Esophagus muscularis mucosa (tissue), 4 donors: ENCODE measurements around the gene LPCAT1. TPM values are rescaled to one million over a fixed set of nuclear protein-coding genes. Genes with fewer than 3 reads are reported as not detected.

Source experiments
- DNase-seq: peaks from one replicate; pipeline ENCODE4 v3.0.0-alpha.2; 2017; ENCODE audit errors: extremely low spot score
- H3K27ac ChIP-seq, 4 donors: fragments of 200-600 bp; sonication (generic); replicated peaks in 1 of 4; 1 replicate in 3 of 4; 2 replicates in 1 of 4; pipeline ENCODE4 v1.5.1; 2016 to 2019; ENCODE audit warnings: mild to moderate bottlenecking in 1 of 4
- H3K27me3 ChIP-seq, 4 donors: fragments of 200-600 bp; sonication (generic); one replicate each; pipeline versions ENCODE4 v1.5.1 to v1.6.0; 2016 to 2019
- H3K36me3 ChIP-seq, 4 donors: fragments of 200-600 bp; sonication (generic); one replicate each; pipeline ENCODE4 v1.5.1; 2016 to 2019
- H3K4me1 ChIP-seq, 4 donors: fragments of 200-600 bp; sonication (generic); one replicate each; pipeline ENCODE4 v1.5.1; 2016 to 2019
- H3K4me3 ChIP-seq, 4 donors: fragments of 200-600 bp; sonication (generic); 1 replicate in 2 of 4; 2 replicates in 2 of 4; pipeline ENCODE4 v1.5.1; 2016 to 2019; ENCODE audit warnings: mild to moderate bottlenecking in 4 of 4, moderate library complexity in 1 of 4
- H3K9me3 ChIP-seq, 4 donors: fragments of 200-600 bp; sonication (generic); 1 replicate in 3 of 4; 2 replicates in 1 of 4; pipeline ENCODE4 v1.5.1; 2016 to 2019
- CTCF ChIP-seq, 3 experiments: fragments of 200-600 bp in 2 of 3; fragments of 450-650 bp in 1 of 3; sonication (generic) in 2 of 3; IDR thresholded peaks; one replicate each; pipeline ENCODE4 v1.5.1; 2017 to 2019; ENCODE audit warnings: antibody characterized with exemption in 3 of 3, mild to moderate bottlenecking in 2 of 3, moderate library complexity in 1 of 3
- EP300 ChIP-seq: sonication (generic); formaldehyde crosslinking; IDR thresholded peaks from one replicate; pipeline ENCODE4 v1.6.1; 2017; ENCODE audit warnings: antibody characterized with exemption
- POLR2A ChIP-seq: fragments of 450-650 bp; IDR thresholded peaks from one replicate; pipeline ENCODE4 v1.6.1; 2017; ENCODE audit warnings: antibody characterized with exemption, moderate library complexity, mild to moderate bottlenecking, low read depth
- POLR2AphosphoS5 ChIP-seq, 2 donors: sonication (generic); formaldehyde crosslinking; IDR thresholded peaks; one replicate each; pipeline ENCODE4 v1.6.1; 2017; ENCODE audit warnings: antibody characterized with exemption in 2 of 2
- WGBS: methylation state at CpG from one replicate; pipeline ENCODE4 v1.1.5; 2018; 5-methylcytosine and 5-hydroxymethylcytosine counted together
- intact Hi-C: fragments of 100-400 bp; cut with DNase I; formaldehyde crosslinking; loops from one replicate; pipeline ENCODE4 v1.15.1; 2023
- total RNA-seq, 4 donors: library from RNA; depleted of rRNA; stranded (reverse); fragments of >200 nt; gene quantifications; one replicate each; pipeline versions ENCODE4 v1.1.0 to v1.2.1, GENCODE V29; 2016

The LPCAT1 gene
- total RNA-seq, 4 donors from 2014 or later, result 22.5 to 51.7 (median 35.0) TPM

- peaks cover 0 to 18% (median 8%) of the 10 kb centered on the region in 4 donors for H3K36me3 ChIP-seq
- 83% methylated on average over 12 of the region's 12 CpGs for WGBS
- no peak for DNase-seq
- no peaks in the 10 kb centered on the region for H3K27me3 ChIP-seq
- H3K4me3 ChIP-seq, result no peak overlapping the region
- H3K9me3 ChIP-seq, result no peaks in the 10 kb centered on the region
- H3K4me1 ChIP-seq, result peaks cover 16 to 56% (median 37%) of the 10 kb centered on the region in 4 donors
- intact Hi-C loops, result no loop called here
- TF ChIP-seq CTCF (IDR thresholded peaks at IDR 0.05), result no peak
- TF ChIP-seq EP300, result no peak
- no peak for TF ChIP-seq POLR2AphosphoS5 (IDR thresholded peaks at IDR 0.05)
- no peak for TF ChIP-seq POLR2A
- H3K27ac ChIP-seq, result no peak overlapping the region
Observed at GRCh38 chr5:1504617-1505016, 19.1 kb downstream of the LPCAT1 start.

- intact Hi-C loops, result no loop called here
- peaks cover 0 to 14% (median 5%) of the 10 kb centered on the region in 4 donors for H3K36me3 ChIP-seq
Observed at GRCh38 chr5:1504069-1504595, 19.6 kb downstream of the LPCAT1 start.

GRCh38 chr5:1503241-1504068 is 20.3 kb downstream of the LPCAT1 start:
- no peaks in the 10 kb centered on the region for H3K27me3 ChIP-seq
- H3K9me3 ChIP-seq, result no peaks in the 10 kb centered on the region
- H3K4me1 ChIP-seq, result peaks cover 16 to 51% (median 38%) of the 10 kb centered on the region in 4 donors
- TF ChIP-seq EP300, result no peak
- TF ChIP-seq POLR2AphosphoS5 (IDR thresholded peaks at IDR 0.05), result no peak
- no peak for TF ChIP-seq CTCF (IDR thresholded peaks at IDR 0.05)
- TF ChIP-seq POLR2A, result no peak
- WGBS, result 79% methylated on average over 24 of the region's 24 CpGs
- DNase-seq, result no peak
- H3K27ac ChIP-seq, result peak overlapping the region in 1 of 4 donors; percentile 21
- no peak overlapping the region for H3K4me3 ChIP-seq
- peaks cover 0 to 11% (median 2%) of the 10 kb centered on the region in 4 donors for H3K36me3 ChIP-seq
- intact Hi-C loops, result no loop called here

More at GRCh38 chr5:1504069-1504595, 19.6 kb downstream of the LPCAT1 start:
- H3K4me3 ChIP-seq, result no peak overlapping the region
- H3K27ac ChIP-seq, result peak overlapping the region in 1 of 4 donors; percentile 26
- H3K4me1 ChIP-seq, result peaks cover 16 to 58% (median 38%) of the 10 kb centered on the region in 4 donors
- DNase-seq, result no peak
- H3K9me3 ChIP-seq, result no peaks in the 10 kb centered on the region
- 98% methylated on average over 14 of the region's 14 CpGs for WGBS
- TF ChIP-seq CTCF (IDR thresholded peaks at IDR 0.05) (no peak), POLR2A (no peak), POLR2AphosphoS5 (IDR thresholded peaks at IDR 0.05) (no peak), EP300 (no peak)
- H3K27me3 ChIP-seq, result no peaks in the 10 kb centered on the region

GRCh38 chr5:1502737-1503120 is 21.0 kb downstream of the LPCAT1 start:
- DNase-seq, result no peak
- 97% methylated on average over 10 of the region's 10 CpGs for WGBS
- Histone ChIP-seq H3K36me3 (peaks cover 0 to 11% (median 0%) of the 10 kb centered on the region in 4 donors), H3K4me3 (no peak overlapping the region), H3K4me1 (peaks cover 16 to 45% (median 38%) of the 10 kb centered on the region in 4 donors), H3K27ac (no peak overlapping the region), H3K27me3 (no peaks in the 10 kb centered on the region), H3K9me3 (no peaks in the 10 kb centered on the region)
- intact Hi-C loops, result no loop called here
- no peak for TF ChIP-seq CTCF (IDR thresholded peaks at IDR 0.05)
- TF ChIP-seq EP300, result no peak
- no peak for TF ChIP-seq POLR2A
- TF ChIP-seq POLR2AphosphoS5 (IDR thresholded peaks at IDR 0.05), result no peak
